ENCODE measurements around the gene ETS1.

DNA sequence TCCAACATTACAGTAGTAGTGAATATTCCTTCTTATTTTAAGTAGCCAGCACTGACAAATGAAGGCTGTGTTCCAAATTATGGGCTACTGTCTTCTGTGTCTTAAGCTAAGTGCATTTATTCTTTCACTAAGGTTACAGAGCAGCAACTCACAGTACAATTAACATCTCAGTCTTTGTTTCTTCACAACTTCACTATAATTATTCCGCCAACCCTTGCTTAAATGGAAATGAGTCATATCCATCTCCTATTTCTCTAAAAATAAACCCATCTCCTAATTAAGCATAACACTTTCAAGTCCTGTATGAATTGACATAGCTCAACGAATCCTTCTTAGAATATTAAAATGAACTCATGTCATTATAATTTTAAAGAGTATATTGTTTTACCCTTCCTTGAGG lies 6.7 kb downstream of the ETS1 start:
- TF ChIP-seq, protein P1, sequence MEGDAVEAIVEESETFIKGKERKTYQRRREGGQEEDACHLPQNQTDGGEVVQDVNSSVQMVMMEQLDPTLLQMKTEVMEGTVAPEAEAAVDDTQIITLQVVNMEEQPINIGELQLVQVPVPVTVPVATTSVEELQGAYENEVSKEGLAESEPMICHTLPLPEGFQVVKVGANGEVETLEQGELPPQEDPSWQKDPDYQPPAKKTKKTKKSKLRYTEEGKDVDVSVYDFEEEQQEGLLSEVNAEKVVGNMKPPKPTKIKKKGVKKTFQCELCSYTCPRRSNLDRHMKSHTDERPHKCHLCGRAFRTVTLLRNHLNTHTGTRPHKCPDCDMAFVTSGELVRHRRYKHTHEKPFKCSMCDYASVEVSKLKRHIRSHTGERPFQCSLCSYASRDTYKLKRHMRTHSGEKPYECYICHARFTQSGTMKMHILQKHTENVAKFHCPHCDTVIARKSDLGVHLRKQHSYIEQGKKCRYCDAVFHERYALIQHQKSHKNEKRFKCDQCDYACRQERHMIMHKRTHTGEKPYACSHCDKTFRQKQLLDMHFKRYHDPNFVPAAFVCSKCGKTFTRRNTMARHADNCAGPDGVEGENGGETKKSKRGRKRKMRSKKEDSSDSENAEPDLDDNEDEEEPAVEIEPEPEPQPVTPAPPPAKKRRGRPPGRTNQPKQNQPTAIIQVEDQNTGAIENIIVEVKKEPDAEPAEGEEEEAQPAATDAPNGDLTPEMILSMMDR (IDR thresholded peaks at IDR 0.05): no peak
- TF ChIP-seq EZH2phosphoT487 (IDR thresholded peaks at IDR 0.05): no peak
